HG02623 (cell line): ENCODE measurements around the gene WASHC2C.
A peak's percentile ranks its signal among the peaks of the same experiment; 100 is the strongest.
"Not testable (repeated sequence)": the region's sequence is repeated elsewhere in the genome, so short reads cannot be mapped to it uniquely, and the experiment has no call there.

Experiments used
- ATAC-seq: cut with Tn5 transposase; IDR thresholded peaks from one replicate; pipeline ENCODE4 v1.9.1; 2021; ENCODE audit warnings: moderate library complexity; ENCODE audit not compliant: unreplicated experiment

Gene WASHC2C

GRCh38 chr10:45726703-45727420, at the start of gene WASHC2C:
WASHC2C (plus strand) TSS chr10:45727266; CDS start chr10:45727318, 52 bp downstream.
- peak; percentile 84 for ATAC-seq

- not testable (repeated sequence) for ATAC-seq
Measured at GRCh38 chr10:45678467-45678866, 48.6 kb upstream of the WASHC2C start.

- ATAC-seq = peak; percentile 75
Measured at GRCh38 chr10:45710200-45710796, 16.8 kb upstream of the WASHC2C start.

GRCh38 chr10:45711223-45711622, 15.8 kb upstream of the WASHC2C start:
- not testable (repeated sequence) for ATAC-seq

- ATAC-seq = not testable (repeated sequence)
Measured at GRCh38 chr10:45717053-45717452, 10.0 kb upstream of the WASHC2C start.

GRCh38 chr10:45717642-45718041, 9.4 kb upstream of the WASHC2C start:
- ATAC-seq = not testable (repeated sequence)

- not testable (repeated sequence) for ATAC-seq
Measured at GRCh38 chr10:45721503-45721902, 5.6 kb upstream of the WASHC2C start.

GRCh38 chr10:45723851-45724250, 3.2 kb upstream of the WASHC2C start:
- ATAC-seq = not testable (repeated sequence)

- peak; percentile 53 for ATAC-seq
Measured at GRCh38 chr10:45727421-45727965, 427 bp downstream of the WASHC2C start.

GRCh38 chr10:45734449-45734848, 7.4 kb downstream of the WASHC2C start:
- ATAC-seq = not testable (repeated sequence)

GRCh38 chr10:45734867-45735266, 7.8 kb downstream of the WASHC2C start:
- not testable (repeated sequence) for ATAC-seq

- not testable (repeated sequence) for ATAC-seq
Measured at GRCh38 chr10:45741559-45741958, 14.5 kb downstream of the WASHC2C start.

- ATAC-seq = not testable (repeated sequence)
Measured at GRCh38 chr10:45742014-45742413, 14.9 kb downstream of the WASHC2C start.

GRCh38 chr10:45751141-45751540, 24.1 kb downstream of the WASHC2C start:
- not testable (repeated sequence) for ATAC-seq

- not testable (repeated sequence) for ATAC-seq
Measured at GRCh38 chr10:45752210-45752609, 25.1 kb downstream of the WASHC2C start.

- not testable (repeated sequence) for ATAC-seq
Measured at GRCh38 chr10:45753979-45754495, 27.0 kb downstream of the WASHC2C start.

GRCh38 chr10:45755083-45755482, 28.0 kb downstream of the WASHC2C start:
- ATAC-seq = not testable (repeated sequence)

- ATAC-seq = not testable (repeated sequence)
Measured at GRCh38 chr10:45756065-45756464, 29.0 kb downstream of the WASHC2C start.

- not testable (repeated sequence) for ATAC-seq
Measured at GRCh38 chr10:45757661-45758396, 30.8 kb downstream of the WASHC2C start.

- not testable (repeated sequence) for ATAC-seq
Measured at GRCh38 chr10:45761622-45762021, 34.6 kb downstream of the WASHC2C start.

GRCh38 chr10:45763037-45763436, 36.0 kb downstream of the WASHC2C start:
- not testable (repeated sequence) for ATAC-seq
